ENCODE data around the gene TRMU.

DNA sequence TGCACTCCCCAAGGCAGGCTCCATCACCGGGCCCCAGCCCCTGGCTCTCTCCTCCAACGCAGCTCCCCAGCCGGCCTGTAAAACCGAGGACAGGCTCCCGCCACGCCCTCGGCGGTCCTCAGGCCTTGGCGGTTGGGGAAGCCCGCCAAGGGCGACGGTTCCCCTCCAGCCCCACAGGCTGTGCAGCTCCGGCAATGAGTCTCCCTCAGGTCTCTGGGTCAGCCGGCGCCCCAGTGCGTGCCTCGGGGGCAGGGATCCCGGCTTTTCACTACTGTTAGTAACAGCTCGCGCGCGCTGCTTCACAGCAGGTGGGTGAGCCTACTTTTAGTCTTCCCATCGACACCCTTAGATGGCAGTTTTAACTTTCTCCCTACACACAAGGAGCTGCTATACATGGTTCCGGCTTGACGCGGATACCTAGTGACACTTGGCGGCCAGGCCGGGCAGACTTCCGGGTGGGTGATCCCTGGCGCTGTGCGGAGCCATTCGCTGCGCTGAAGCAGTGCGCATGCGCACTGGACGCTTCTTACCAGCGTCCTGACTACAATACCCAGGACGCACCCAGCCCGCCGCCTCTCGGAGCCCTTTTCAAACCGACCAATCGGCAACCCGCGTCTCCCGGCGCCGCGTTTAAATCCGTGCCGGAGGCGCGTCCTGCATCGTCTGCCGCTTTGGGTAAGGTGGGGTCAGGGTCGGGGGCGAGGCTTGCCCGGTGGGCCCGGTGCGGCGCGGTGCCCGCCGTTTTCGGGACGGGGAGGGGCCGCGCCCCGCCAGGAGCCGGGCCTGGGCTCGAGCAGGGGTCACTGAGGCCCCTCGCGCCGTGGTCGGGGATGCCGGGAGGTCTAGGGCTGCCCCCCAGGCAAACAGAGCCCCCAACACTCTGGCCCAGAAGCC lies 39.0 kb upstream of the TRMU start, which contains the start of gene GTSE1:
- TF ChIP-seq, protein P1, sequence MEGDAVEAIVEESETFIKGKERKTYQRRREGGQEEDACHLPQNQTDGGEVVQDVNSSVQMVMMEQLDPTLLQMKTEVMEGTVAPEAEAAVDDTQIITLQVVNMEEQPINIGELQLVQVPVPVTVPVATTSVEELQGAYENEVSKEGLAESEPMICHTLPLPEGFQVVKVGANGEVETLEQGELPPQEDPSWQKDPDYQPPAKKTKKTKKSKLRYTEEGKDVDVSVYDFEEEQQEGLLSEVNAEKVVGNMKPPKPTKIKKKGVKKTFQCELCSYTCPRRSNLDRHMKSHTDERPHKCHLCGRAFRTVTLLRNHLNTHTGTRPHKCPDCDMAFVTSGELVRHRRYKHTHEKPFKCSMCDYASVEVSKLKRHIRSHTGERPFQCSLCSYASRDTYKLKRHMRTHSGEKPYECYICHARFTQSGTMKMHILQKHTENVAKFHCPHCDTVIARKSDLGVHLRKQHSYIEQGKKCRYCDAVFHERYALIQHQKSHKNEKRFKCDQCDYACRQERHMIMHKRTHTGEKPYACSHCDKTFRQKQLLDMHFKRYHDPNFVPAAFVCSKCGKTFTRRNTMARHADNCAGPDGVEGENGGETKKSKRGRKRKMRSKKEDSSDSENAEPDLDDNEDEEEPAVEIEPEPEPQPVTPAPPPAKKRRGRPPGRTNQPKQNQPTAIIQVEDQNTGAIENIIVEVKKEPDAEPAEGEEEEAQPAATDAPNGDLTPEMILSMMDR (optimal IDR thresholded peaks at IDR 0.05 in 1 of 3, IDR thresholded peaks at IDR 0.05 in 1 of 3, conservative IDR thresholded peaks at IDR 0.05 in 1 of 3; ENCODE audit: extremely low read depth in 1 of 3, insufficient read depth in 2 of 3, low read length in 3 of 3) = peak in 1 of 3 experiments; percentile 57
- TF ChIP-seq EZH2 (IDR thresholded peaks at IDR 0.05; ENCODE audit: low read length) = no peak

All from keratinocyte (primary cell).